H1 (cell line): ENCODE measurements around the gene COL25A1. TPM values are rescaled to one million over a fixed set of nuclear protein-coding genes. Genes with fewer than 3 reads are reported as not detected.

Experiments
- CTCF ChIA-PET: fragments of 300-600 bp; sonication (Branson Sonifier 250); formaldehyde crosslinking; loops from one replicate; lab custom pipeline; 2021; ENCODE audit not compliant: partially characterized antibody; lab: Charles Lee
- POLR2A ChIA-PET: fragments of 300-600 bp; sonication (Branson Sonifier 250); formaldehyde crosslinking; loops from one replicate; lab custom pipeline; 2021; ENCODE audit warnings: inconsistent platforms; ENCODE audit not compliant: partially characterized antibody; lab: Charles Lee
- DNase-seq, 2 experiments: peaks; one replicate each; pipeline versions ENCODE4 v3.0.0 to v3.0.0-alpha.2; 2010 to 2022; ENCODE audit warnings: low spot score in 2 of 2, low read depth in 1 of 2, mixed read lengths in 1 of 2
- FAIRE-seq: peaks from 2 replicates; lab custom pipeline; 2011; peaks lifted over from hg19 to GRCh38; lab: Jason Lieb, UNC
- H2AFZ ChIP-seq: 2 replicates; pipeline ENCODE4 v1.8.1; 2012; ENCODE audit warnings: low read length, inconsistent platforms
- H2AK5ac ChIP-seq: 2 replicates; pipeline ENCODE4 v1.6.1; 2013; ENCODE audit warnings: low read depth, low read length
- H2BK120ac ChIP-seq: replicated peaks from 2 replicates; pipeline ENCODE3; 2013; ENCODE audit warnings: low read depth, low read length, inconsistent platforms
- H2BK12ac ChIP-seq: 2 replicates; pipeline ENCODE4 v1.6.1; 2013; ENCODE audit warnings: low read depth, low read length
- H2BK15ac ChIP-seq: 2 replicates; pipeline ENCODE4 v1.6.1; 2013; ENCODE audit warnings: low read length
- H2BK20ac ChIP-seq: 2 replicates; pipeline ENCODE4 v1.6.1; 2013; ENCODE audit warnings: low read length
- H2BK5ac ChIP-seq: 2 replicates; pipeline ENCODE4 v1.6.1; 2013; ENCODE audit warnings: low read depth, low read length
- H3K14ac ChIP-seq: 2 replicates; pipeline ENCODE4 v1.6.1; 2013; ENCODE audit warnings: inconsistent platforms; ENCODE audit not compliant: insufficient read length
- H3K18ac ChIP-seq: 2 replicates; pipeline ENCODE4 v1.6.1; 2013; ENCODE audit warnings: low read length; ENCODE audit errors: extremely low read depth
- H3K23ac ChIP-seq: 2 replicates; pipeline ENCODE4 v1.6.1; 2013; ENCODE audit warnings: inconsistent platforms; ENCODE audit not compliant: insufficient read length
- H3K23me2 ChIP-seq: 2 replicates; pipeline ENCODE4 v1.6.1; 2013; ENCODE audit warnings: low read depth, low read length
- H3K27ac ChIP-seq: 2 replicates; pipeline ENCODE4 v1.6.1; 2011; ENCODE audit warnings: low read depth, low read length, inconsistent platforms
- H3K27me3 ChIP-seq, 4 experiments: replicated peaks in 1 of 4; 1 replicate in 1 of 4; 2 replicates in 3 of 4; pipeline versions ENCODE4 v1.6.1 to v1.8.1; 2011 to 2013; ENCODE audit warnings: low read length in 3 of 4, mild to moderate bottlenecking in 3 of 4, inconsistent platforms in 2 of 4, mixed read lengths in 2 of 4, moderate library complexity in 1 of 4; ENCODE audit not compliant: control insufficient read depth in 3 of 4, insufficient read depth in 3 of 4; ENCODE audit errors: extremely low read depth in 1 of 4
- H3K36me3 ChIP-seq, 4 experiments: 2 replicates each; pipeline versions ENCODE4 v1.6.1 to v1.8.1; 2011 to 2013; ENCODE audit warnings: mild to moderate bottlenecking in 4 of 4, low read length in 3 of 4, moderate library complexity in 2 of 4, control low read depth in 1 of 4, inconsistent platforms in 1 of 4; ENCODE audit not compliant: insufficient read depth in 4 of 4, control insufficient read depth in 2 of 4
- H3K4ac ChIP-seq: replicated peaks from 2 replicates; pipeline ENCODE3; 2013; ENCODE audit warnings: low read length, low read depth, mixed read lengths, inconsistent platforms; ENCODE audit not compliant: insufficient read length
- H3K4me1 ChIP-seq, 4 experiments: replicated peaks in 1 of 4; 1 replicate in 1 of 4; 2 replicates in 3 of 4; pipeline versions ENCODE4 v1.6.1 to v1.8.1; 2011 to 2013; ENCODE audit warnings: low read length in 3 of 4, inconsistent platforms in 2 of 4, mixed read lengths in 1 of 4; ENCODE audit not compliant: insufficient read depth in 4 of 4, control insufficient read depth in 3 of 4
- H3K4me2 ChIP-seq, 2 experiments: 2 replicates each; pipeline versions ENCODE4 v1.6.1 to v1.8.1; 2011 to 2013; ENCODE audit warnings: low read depth in 2 of 2, low read length in 2 of 2, control low read depth in 1 of 2, inconsistent platforms in 1 of 2, mild to moderate bottlenecking in 1 of 2; ENCODE audit not compliant: insufficient read depth in 1 of 2
- H3K4me3 ChIP-seq, 4 experiments: fragments of 200-600, 300-600 bp in 1 of 4; sonication (generic), shearing (Covaris generic), sonication (Bioruptor Twin) in 1 of 4; 2 replicates each; pipeline versions ENCODE4 v1.5.1 to v1.8.1; 2011 to 2016; ENCODE audit warnings: low read length in 4 of 4, low read depth in 3 of 4, control low read depth in 2 of 4, inconsistent platforms in 2 of 4, mild to moderate bottlenecking in 2 of 4, mixed read lengths in 1 of 4, moderate library complexity in 1 of 4; ENCODE audit not compliant: insufficient read depth in 2 of 4; ENCODE audit errors: extremely low read depth in 1 of 4
- H3K56ac ChIP-seq: replicated peaks from 2 replicates; pipeline ENCODE3; 2013; ENCODE audit warnings: low read depth, mild to moderate bottlenecking, mixed read lengths, low read length, inconsistent platforms; ENCODE audit not compliant: insufficient read length
- H3K79me1 ChIP-seq: 2 replicates; pipeline ENCODE4 v1.6.1; 2013; ENCODE audit warnings: low read depth, low read length, control low read depth
- H3K79me2 ChIP-seq, 2 experiments: 2 replicates each; pipeline versions ENCODE4 v1.6.1 to v1.8.1; 2012 to 2013; ENCODE audit warnings: low read length in 2 of 2, mild to moderate bottlenecking in 2 of 2, inconsistent platforms in 1 of 2; ENCODE audit not compliant: insufficient read depth in 2 of 2, control insufficient read depth in 1 of 2
- H3K9ac ChIP-seq, 4 experiments: replicated peaks in 1 of 4; 1 replicate in 1 of 4; 2 replicates in 3 of 4; pipeline versions ENCODE4 v1.6.1 to v1.8.1; 2011 to 2013; ENCODE audit warnings: low read depth in 3 of 4, low read length in 3 of 4, control low read depth in 2 of 4, mild to moderate bottlenecking in 2 of 4, moderate library complexity in 2 of 4, inconsistent platforms in 1 of 4; ENCODE audit errors: extremely low read depth in 1 of 4
- H3K9me3 ChIP-seq, 2 experiments: 2 replicates each; pipeline versions ENCODE4 v1.6.1 to v1.8.1; 2012 to 2013; ENCODE audit warnings: mild to moderate bottlenecking in 2 of 2, moderate library complexity in 2 of 2, control low read depth in 1 of 2, inconsistent platforms in 1 of 2, low read depth in 1 of 2, low read length in 1 of 2, mixed read lengths in 1 of 2; ENCODE audit not compliant: insufficient read depth in 2 of 2
- H4K20me1 ChIP-seq, 2 experiments: replicated peaks in 1 of 2; 2 replicates each; pipeline versions ENCODE3 to v1.8.1; 2011 to 2013; ENCODE audit warnings: inconsistent platforms in 2 of 2, low read length in 2 of 2, mild to moderate bottlenecking in 1 of 2; ENCODE audit not compliant: insufficient read depth in 2 of 2, control insufficient read depth in 1 of 2
- H4K5ac ChIP-seq: 2 replicates; pipeline ENCODE4 v1.6.1; 2013; ENCODE audit warnings: low read length, low read depth, mixed read lengths, inconsistent platforms; ENCODE audit not compliant: insufficient read length
- H4K8ac ChIP-seq: 2 replicates; pipeline ENCODE4 v1.8.0; 2013; ENCODE audit warnings: mild to moderate bottlenecking, moderate library complexity, low read length, inconsistent platforms; ENCODE audit not compliant: insufficient read depth; ENCODE audit errors: extremely low read depth
- H4K91ac ChIP-seq: replicated peaks from 2 replicates; pipeline ENCODE3; 2013; ENCODE audit warnings: low read length, mixed read lengths, inconsistent platforms; ENCODE audit not compliant: insufficient read length
- FOSL1 ChIP-seq: IDR thresholded peaks from 2 replicates; pipeline ENCODE4 v1.6.1; 2011; ENCODE audit warnings: mild to moderate bottlenecking, low read depth, low read length, moderate library complexity; ENCODE audit not compliant: insufficient read depth
- SP1 ChIP-seq: IDR thresholded peaks from 2 replicates; pipeline ENCODE4 v1.6.1; 2011; ENCODE audit warnings: low read depth, low read length
- WGBS, 2 experiments: shearing (Covaris generic) in 1 of 2; methylation state at CpG; one replicate each; pipeline versions ENCODE4 v1.1.6 to v1.1.7; 2013 to 2015; ENCODE audit warnings: low lambda C conversion rate in 2 of 2, mixed read lengths in 2 of 2, inconsistent platforms in 1 of 2, low coverage in 1 of 2, missing lambda C conversion rate in 1 of 2; ENCODE audit not compliant: insufficient replicate concordance in 2 of 2, insufficient coverage in 1 of 2, insufficient read length in 1 of 2; ENCODE audit errors: extremely low coverage in 1 of 2, missing lambda C conversion rate in 1 of 2; 5-methylcytosine and 5-hydroxymethylcytosine counted together
- polyA plus RNA-seq, 7 experiments: library from polyadenylated mRNA; depleted of rRNA in 3 of 7; stranded (reverse) in 5 of 7; unstranded in 2 of 7; fragments of >200 nt in 5 of 7; fragments of 200-250 nt in 2 of 7; gene quantifications; 1 replicate in 5 of 7; 2 replicates in 1 of 7; 4 replicates in 1 of 7; pipeline versions ENCODE4 v1.2.1 to v1.2.3, GENCODE V29; 2011 to 2013; ENCODE audit warnings: missing spikeins in 2 of 7, mixed read lengths in 2 of 7
- total RNA-seq: library from RNA; stranded (reverse); fragmentation: NEBNext Ultra II Directional; extraction: Animal tissue kit (Norgen Biotek cat#: 25700); gene quantifications from 2 replicates; pipeline ENCODE4 v1.2.1, GENCODE V29; 2021

COL25A1 gene
- total and polyA plus RNA-seq, 2 of the 8 experiments (the other 6 are each of a cell fraction or from before 2014, with no cell fraction given) = 1.1 to 8.3 TPM

GRCh38 chr4:109079731-109080130, 222.7 kb downstream of the COL25A1 start:
- WGBS, 2 experiments = 71% methylated on average over 4 of the region's 4 CpGs; no CpG with 5 or more reads in 1 of the 2 experiments
- Histone ChIP-seq H3K14ac (no peak overlapping the region), H3K27me3 (no peaks in the 10 kb centered on the region), H3K4me3 (no peak overlapping the region), H3K18ac (no peak overlapping the region), H4K8ac (no peak overlapping the region), H3K79me2 (no peaks in the 10 kb centered on the region), H3K4ac (no peak overlapping the region), H2BK20ac (no peak overlapping the region), H3K56ac (no peak overlapping the region), H2BK12ac (no peak overlapping the region), H3K23me2 (no peaks in the 10 kb centered on the region), H3K9me3 (0 out of 4 replicates have a peak, but pooled peaks cover 0 to 5% of the 10 kb centered on the region in 2 experiments), H3K4me2 (no peak overlapping the region), H4K20me1 (no peaks in the 10 kb centered on the region), H2BK5ac (no peak overlapping the region), H3K27ac (no peak overlapping the region), H4K5ac (no peak overlapping the region), H2BK15ac (no peak overlapping the region), H2BK120ac (no peak overlapping the region), H3K4me1 (no peaks in the 10 kb centered on the region), H3K23ac (no peak overlapping the region), H4K91ac (no peak overlapping the region), H3K79me1 (no peaks in the 10 kb centered on the region), H3K36me3 (no peaks in the 10 kb centered on the region), H2AK5ac (no peak overlapping the region), H3K9ac (no peak overlapping the region), H2AFZ (no peak overlapping the region)
- no peak for TF ChIP-seq FOSL1
- TF ChIP-seq SP1 = no peak
- ChIA-PET CTCF (no interaction called here), POLR2A (no interaction called here)
- no peak for FAIRE-seq
- no peak for DNase-seq
